GM18870 (cell line): ENCODE measurements around the gene ZNF93.
"Not testable (repeated sequence)": the region's sequence is repeated elsewhere in the genome, so short reads cannot be mapped to it uniquely, and the experiment has no call there.

Source experiments
- ATAC-seq: cut with Tn5 transposase; IDR thresholded peaks from one replicate; pipeline ENCODE4 v1.9.1; 2021; ENCODE audit warnings: moderate library complexity; ENCODE audit not compliant: unreplicated experiment

The ZNF93 gene

GRCh38 chr19:19933432-19934314 is 32.9 kb downstream of the ZNF93 start:
- ATAC-seq, result not testable (repeated sequence)

GRCh38 chr19:19937403-19937802 is 36.7 kb downstream of the ZNF93 start:
- no peak for ATAC-seq

GRCh38 chr19:19938449-19938848 is 37.7 kb downstream of the ZNF93 start:
- no peak for ATAC-seq

GRCh38 chr19:19943848-19944582 is 43.3 kb downstream of the ZNF93 start:
- no peak for ATAC-seq

GRCh38 chr19:19944583-19944880 is 43.8 kb downstream of the ZNF93 start:
- ATAC-seq, result no peak

GRCh38 chr19:19946226-19946625 is 45.5 kb downstream of the ZNF93 start:
- no peak for ATAC-seq

- ATAC-seq, result no peak
These were observed 48.1 kb downstream of the ZNF93 start for GRCh38 chr19:19948800-19949199.

GRCh38 chr19:19955208-19955607 is 54.5 kb downstream of the ZNF93 start:
- no peak for ATAC-seq

GRCh38 chr19:19956434-19957075 is 55.8 kb downstream of the ZNF93 start:
- ATAC-seq, result no peak

- ATAC-seq, result not testable (repeated sequence)
These were observed 57.0 kb downstream of the ZNF93 start for GRCh38 chr19:19957766-19958165.

GRCh38 chr19:19959151-19959799 is 58.5 kb downstream of the ZNF93 start:
- ATAC-seq, result not testable (repeated sequence)

GRCh38 chr19:19964416-19964815 is 63.7 kb downstream of the ZNF93 start:
- ATAC-seq, result no peak

- ATAC-seq, result not testable (repeated sequence)
These were observed 65.4 kb downstream of the ZNF93 start for GRCh38 chr19:19966126-19966525.

- ATAC-seq, result no peak
These were observed 66.1 kb downstream of the ZNF93 start for GRCh38 chr19:19966862-19967261.
